Smooth muscle cell (in vitro differentiated cells): ENCODE data around the gene CSAD. TPM values are rescaled to one million over a fixed set of nuclear protein-coding genes. Genes with fewer than 3 reads are reported as not detected.

Experiments used
- DNase-seq: peaks from one replicate; lab custom pipeline; 2025; ENCODE audit not compliant: unreplicated experiment; lab: John Stamatoyannopoulos, UW
- H2AFZ ChIP-seq: fragments of 200-600 bp; sonication (generic); 2 replicates; pipeline ENCODE4 v1.6.0; 2016; ENCODE audit warnings: antibody characterized with exemption, low read depth, mild to moderate bottlenecking
- H3F3A ChIP-seq: fragments of 200-600 bp; sonication (generic); 2 replicates; pipeline ENCODE4 v1.6.0; 2017; ENCODE audit warnings: antibody characterized with exemption, low read depth
- H3K27ac ChIP-seq: fragments of 200-600 bp; sonication (generic); 2 replicates; pipeline ENCODE4 v1.5.1; 2016; ENCODE audit warnings: low read depth, mild to moderate bottlenecking
- H3K27me3 ChIP-seq: fragments of 200-600 bp; sonication (generic); 2 replicates; pipeline ENCODE4 v1.6.1; 2016; ENCODE audit warnings: low read depth, mild to moderate bottlenecking
- H3K36me3 ChIP-seq: fragments of 200-600 bp; sonication (generic); 2 replicates; pipeline ENCODE4 v1.5.1; 2016; ENCODE audit warnings: low read depth
- H3K4me1 ChIP-seq: fragments of 200-600 bp; sonication (generic); 2 replicates; pipeline ENCODE4 v1.5.1; 2016; ENCODE audit warnings: low read depth
- H3K4me2 ChIP-seq: fragments of 200-600 bp; sonication (generic); 2 replicates; pipeline ENCODE4 v1.6.0; 2016; ENCODE audit warnings: mild to moderate bottlenecking
- H3K4me3 ChIP-seq: fragments of 200-600 bp; sonication (generic); 2 replicates; pipeline ENCODE4 v1.5.1; 2016; ENCODE audit warnings: mild to moderate bottlenecking
- H3K79me2 ChIP-seq: fragments of 200-600 bp; sonication (generic); 2 replicates; pipeline ENCODE4 v1.6.0; 2016; ENCODE audit warnings: low read depth, mild to moderate bottlenecking
- H3K9ac ChIP-seq: fragments of 200-600 bp; sonication (generic); 2 replicates; pipeline ENCODE4 v1.6.0; 2016; ENCODE audit warnings: low read depth
- H3K9me3 ChIP-seq: fragments of 200-600 bp; sonication (generic); replicated peaks from 2 replicates; pipeline ENCODE4 v1.5.1; 2016; ENCODE audit warnings: low read depth
- H4K20me1 ChIP-seq: fragments of 200-600 bp; sonication (generic); 2 replicates; pipeline ENCODE4 v1.6.0; 2016; ENCODE audit warnings: low read depth
- CTCF ChIP-seq: fragments of 200-600 bp; sonication (generic); IDR thresholded peaks from 2 replicates; pipeline ENCODE4 v1.5.1; 2017; ENCODE audit warnings: borderline replicate concordance, mild to moderate bottlenecking, antibody characterized with exemption; ENCODE audit not compliant: insufficient read depth, poor library complexity, severe bottlenecking
- WGBS: methylation state at CpG from one replicate; pipeline ENCODE4 v1.1.7; 2016; ENCODE audit warnings: low lambda C conversion rate; 5-methylcytosine and 5-hydroxymethylcytosine counted together
- polyA plus RNA-seq: library from polyadenylated mRNA; unstranded; fragments of >200 nt; fragmentation: Nextera tagmentation; extraction: Ambion mirVana; gene quantifications from 2 replicates; pipeline ENCODE4 v1.2.1, GENCODE V29; 2016
- total RNA-seq: library from RNA; depleted of rRNA; stranded (reverse); fragments of >200 nt; gene quantifications from 2 replicates; pipeline ENCODE4 v1.2.3, GENCODE V29; 2014

The CSAD gene
- total and polyA plus RNA-seq, 2 experiments from 2014 or later: 4.8 to 10.6 TPM

- H3K79me2 ChIP-seq: peaks cover 15% of the 10 kb centered on the region
- no peak for TF ChIP-seq CTCF
- H3K4me1 ChIP-seq: peaks cover 13% of the 10 kb centered on the region
- no peak overlapping the region for H3K4me2 ChIP-seq
- no peak for DNase-seq
- WGBS: 83% methylated on average over 4 of the region's 4 CpGs
- peaks cover 23% of the 10 kb centered on the region for H4K20me1 ChIP-seq
- H3F3A ChIP-seq: peaks cover 3% of the 10 kb centered on the region
- H3K9me3 ChIP-seq: no peaks in the 10 kb centered on the region
- H3K27ac ChIP-seq: no peak overlapping the region
- H3K9ac ChIP-seq: no peak overlapping the region
- no peak overlapping the region for H2AFZ ChIP-seq
- no peaks in the 10 kb centered on the region for H3K27me3 ChIP-seq
- no peaks in the 10 kb centered on the region for H3K36me3 ChIP-seq
- no peak overlapping the region for H3K4me3 ChIP-seq
Measured at GRCh38 chr12:53186745-53187144, 6.0 kb upstream of the CSAD start.

- Histone ChIP-seq H3K9me3 (no peaks in the 10 kb centered on the region), H3K27me3 (no peaks in the 10 kb centered on the region), H3K4me3 (no peak overlapping the region), H4K20me1 (peaks cover 23% of the 10 kb centered on the region), H3K4me2 (no peak overlapping the region), H3K27ac (no peak overlapping the region), H3K36me3 (no peaks in the 10 kb centered on the region), H3K9ac (no peak overlapping the region), H3K4me1 (peaks cover 16% of the 10 kb centered on the region), H3F3A (peaks cover 3% of the 10 kb centered on the region), H2AFZ (no peak overlapping the region), H3K79me2 (peaks cover 17% of the 10 kb centered on the region)
- TF ChIP-seq CTCF: no peak
- DNase-seq: no peak
- 96% methylated on average over 3 of the region's 3 CpGs for WGBS
Measured at GRCh38 chr12:53185582-53186153, 4.9 kb upstream of the CSAD start.

- no peak for DNase-seq
- H4K20me1 ChIP-seq: peaks cover 21% of the 10 kb centered on the region
- no peaks in the 10 kb centered on the region for H3K9me3 ChIP-seq
- H3K79me2 ChIP-seq: peaks cover 17% of the 10 kb centered on the region
- no peak for TF ChIP-seq CTCF
- no peaks in the 10 kb centered on the region for H3K27me3 ChIP-seq
- peaks cover 18% of the 10 kb centered on the region for H3K4me1 ChIP-seq
- no peak overlapping the region for H3K9ac ChIP-seq
- no peaks in the 10 kb centered on the region for H3K36me3 ChIP-seq
- H3K27ac ChIP-seq: no peak overlapping the region
- H3K4me3 ChIP-seq: no peak overlapping the region
- peaks cover 6% of the 10 kb centered on the region for H3F3A ChIP-seq
- H2AFZ ChIP-seq: no peak overlapping the region
- no peak overlapping the region for H3K4me2 ChIP-seq
- 98% methylated on average over 6 of the region's 6 CpGs for WGBS
Measured at GRCh38 chr12:53184828-53185227, 4.1 kb upstream of the CSAD start.

GRCh38 chr12:53182903-53183302, 2.2 kb upstream of the CSAD start:
- no peak overlapping the region for H2AFZ ChIP-seq
- no peak overlapping the region for H3K27ac ChIP-seq
- no peak overlapping the region for H3K4me2 ChIP-seq
- H3K79me2 ChIP-seq: peaks cover 20% of the 10 kb centered on the region
- no peak for TF ChIP-seq CTCF
- peaks cover 14% of the 10 kb centered on the region for H3F3A ChIP-seq
- H3K9me3 ChIP-seq: no peaks in the 10 kb centered on the region
- no peaks in the 10 kb centered on the region for H3K27me3 ChIP-seq
- H3K36me3 ChIP-seq: no peaks in the 10 kb centered on the region
- H3K9ac ChIP-seq: no peak overlapping the region
- H3K4me1 ChIP-seq: peaks cover 27% of the 10 kb centered on the region
- WGBS: 93% methylated on average over 2 of the region's 2 CpGs
- no peak for DNase-seq
- H4K20me1 ChIP-seq: peaks cover 21% of the 10 kb centered on the region
- H3K4me3 ChIP-seq: no peak overlapping the region
